ENCODE results near the gene GALNT18.

Gene GALNT18

DNA sequence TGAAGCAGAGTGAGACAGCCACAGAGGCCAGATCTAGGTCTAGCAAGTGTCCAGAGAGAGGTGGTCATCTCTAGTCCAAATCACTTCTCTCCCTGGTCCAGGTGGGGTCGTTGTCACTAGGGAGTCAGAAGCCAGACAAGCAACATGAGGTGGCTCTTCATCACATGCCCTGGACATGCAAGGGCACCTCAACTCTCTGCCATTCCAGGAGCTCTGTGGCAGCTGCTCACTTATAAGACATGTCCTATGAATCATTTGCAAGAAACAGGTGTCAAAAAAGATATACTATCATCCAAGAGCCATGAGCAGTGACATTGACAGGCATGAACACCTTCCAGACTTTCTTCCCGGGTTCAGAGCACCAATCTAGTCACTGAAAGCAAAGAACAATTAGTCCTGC lies 130.8 kb downstream of the GALNT18 start (continued):
- TF ChIP-seq TOX (CRISPR knock-in tag; IDR thresholded peaks at IDR 0.05; ENCODE audit: borderline replicate concordance) (no peak), GLIS3 (CRISPR knock-in tag; IDR thresholded peaks at IDR 0.05) (no peak), OSR1 (CRISPR knock-in tag; IDR thresholded peaks at IDR 0.05) (no peak), ISL1 (CRISPR knock-in tag; IDR thresholded peaks at IDR 0.05) (no peak), RARB (CRISPR knock-in tag; IDR thresholded peaks at IDR 0.05) (no peak), TCF4 (CRISPR knock-in tag; IDR thresholded peaks at IDR 0.05; ENCODE audit: borderline replicate concordance) (no peak), PPARA (CRISPR knock-in tag; IDR thresholded peaks at IDR 0.05; ENCODE audit: borderline replicate concordance) (no peak)

DNA sequence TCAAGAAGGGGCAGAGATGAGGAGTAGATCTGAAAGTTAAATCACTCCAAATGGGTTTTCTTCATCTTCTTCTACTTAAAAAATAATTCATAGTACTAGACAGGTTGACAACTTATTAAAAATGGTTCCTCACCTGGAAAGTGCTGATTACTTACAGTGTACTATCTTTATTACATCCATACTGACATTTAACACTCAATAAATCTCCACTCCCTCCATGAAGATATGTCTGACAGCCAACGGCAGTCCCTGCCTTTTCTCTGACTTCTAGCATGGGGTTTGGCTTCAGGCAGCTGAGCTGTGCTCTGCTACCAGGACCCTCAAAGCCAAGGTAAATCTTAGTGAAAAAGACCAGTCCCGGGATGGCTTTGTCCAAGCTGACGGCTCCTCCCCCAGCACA lies 135.4 kb downstream of the GALNT18 start:
- TF ChIP-seq ZC3H10 (CRISPR knock-in tag; IDR thresholded peaks at IDR 0.05) (no peak), TOX (CRISPR knock-in tag; IDR thresholded peaks at IDR 0.05; ENCODE audit: borderline replicate concordance) (no peak), PPARA (CRISPR knock-in tag; IDR thresholded peaks at IDR 0.05; ENCODE audit: borderline replicate concordance) (no peak), ZNF70 (CRISPR knock-in tag; IDR thresholded peaks at IDR 0.05) (no peak), ARNTL (CRISPR knock-in tag; IDR thresholded peaks at IDR 0.05; ENCODE audit: borderline replicate concordance, low read depth) (no peak), ESRRG (CRISPR knock-in tag; IDR thresholded peaks at IDR 0.05) (no peak)
- TF ChIP-seq, protein P1, sequence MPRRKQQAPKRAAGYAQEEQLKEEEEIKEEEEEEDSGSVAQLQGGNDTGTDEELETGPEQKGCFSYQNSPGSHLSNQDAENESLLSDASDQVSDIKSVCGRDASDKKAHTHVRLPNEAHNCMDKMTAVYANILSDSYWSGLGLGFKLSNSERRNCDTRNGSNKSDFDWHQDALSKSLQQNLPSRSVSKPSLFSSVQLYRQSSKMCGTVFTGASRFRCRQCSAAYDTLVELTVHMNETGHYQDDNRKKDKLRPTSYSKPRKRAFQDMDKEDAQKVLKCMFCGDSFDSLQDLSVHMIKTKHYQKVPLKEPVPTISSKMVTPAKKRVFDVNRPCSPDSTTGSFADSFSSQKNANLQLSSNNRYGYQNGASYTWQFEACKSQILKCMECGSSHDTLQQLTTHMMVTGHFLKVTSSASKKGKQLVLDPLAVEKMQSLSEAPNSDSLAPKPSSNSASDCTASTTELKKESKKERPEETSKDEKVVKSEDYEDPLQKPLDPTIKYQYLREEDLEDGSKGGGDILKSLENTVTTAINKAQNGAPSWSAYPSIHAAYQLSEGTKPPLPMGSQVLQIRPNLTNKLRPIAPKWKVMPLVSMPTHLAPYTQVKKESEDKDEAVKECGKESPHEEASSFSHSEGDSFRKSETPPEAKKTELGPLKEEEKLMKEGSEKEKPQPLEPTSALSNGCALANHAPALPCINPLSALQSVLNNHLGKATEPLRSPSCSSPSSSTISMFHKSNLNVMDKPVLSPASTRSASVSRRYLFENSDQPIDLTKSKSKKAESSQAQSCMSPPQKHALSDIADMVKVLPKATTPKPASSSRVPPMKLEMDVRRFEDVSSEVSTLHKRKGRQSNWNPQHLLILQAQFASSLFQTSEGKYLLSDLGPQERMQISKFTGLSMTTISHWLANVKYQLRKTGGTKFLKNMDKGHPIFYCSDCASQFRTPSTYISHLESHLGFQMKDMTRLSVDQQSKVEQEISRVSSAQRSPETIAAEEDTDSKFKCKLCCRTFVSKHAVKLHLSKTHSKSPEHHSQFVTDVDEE (CRISPR knock-in tag; IDR thresholded peaks at IDR 0.05): no peak
- TF ChIP-seq, protein P2, sequence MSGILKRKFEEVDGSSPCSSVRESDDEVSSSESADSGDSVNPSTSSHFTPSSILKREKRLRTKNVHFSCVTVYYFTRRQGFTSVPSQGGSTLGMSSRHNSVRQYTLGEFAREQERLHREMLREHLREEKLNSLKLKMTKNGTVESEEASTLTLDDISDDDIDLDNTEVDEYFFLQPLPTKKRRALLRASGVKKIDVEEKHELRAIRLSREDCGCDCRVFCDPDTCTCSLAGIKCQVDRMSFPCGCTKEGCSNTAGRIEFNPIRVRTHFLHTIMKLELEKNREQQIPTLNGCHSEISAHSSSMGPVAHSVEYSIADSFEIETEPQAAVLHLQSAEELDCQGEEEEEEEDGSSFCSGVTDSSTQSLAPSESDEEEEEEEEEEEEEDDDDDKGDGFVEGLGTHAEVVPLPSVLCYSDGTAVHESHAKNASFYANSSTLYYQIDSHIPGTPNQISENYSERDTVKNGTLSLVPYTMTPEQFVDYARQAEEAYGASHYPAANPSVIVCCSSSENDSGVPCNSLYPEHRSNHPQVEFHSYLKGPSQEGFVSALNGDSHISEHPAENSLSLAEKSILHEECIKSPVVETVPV (CRISPR knock-in tag; IDR thresholded peaks at IDR 0.05): no peak
- ATAC-seq: no peak

DNA sequence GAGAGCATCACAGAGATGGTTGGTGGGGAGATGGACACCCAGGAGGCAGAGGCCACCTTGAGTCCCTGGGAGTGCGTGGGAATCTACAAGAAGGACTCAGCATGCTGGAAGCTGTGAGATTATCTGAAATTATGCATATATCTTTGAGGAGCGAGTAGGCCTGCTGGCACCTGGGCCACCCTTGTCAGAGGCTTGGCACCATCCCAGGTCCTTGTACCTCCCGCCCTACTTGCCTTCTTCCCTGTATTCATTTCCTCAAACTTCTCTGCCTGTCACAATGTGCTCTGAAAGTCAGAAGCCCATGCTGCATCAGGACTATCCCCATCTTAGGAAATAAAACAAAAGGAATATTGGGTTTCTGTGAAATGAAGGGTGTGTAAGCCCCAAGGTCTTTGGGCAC lies 135.8 kb downstream of the GALNT18 start:
- no peak for TF ChIP-seq CSDC2 (CRISPR knock-in tag; IDR thresholded peaks at IDR 0.05)
- no peak for TF ChIP-seq RARB (CRISPR knock-in tag; IDR thresholded peaks at IDR 0.05)
- TF ChIP-seq ZFP3 (CRISPR knock-in tag; IDR thresholded peaks at IDR 0.05): no peak
- no peak for TF ChIP-seq ZC3H10 (CRISPR knock-in tag; IDR thresholded peaks at IDR 0.05)
- no peak for TF ChIP-seq ESRRG (CRISPR knock-in tag; IDR thresholded peaks at IDR 0.05)
- no peak for TF ChIP-seq TOX (CRISPR knock-in tag; IDR thresholded peaks at IDR 0.05; ENCODE audit: borderline replicate concordance)
- TF ChIP-seq ISL1 (CRISPR knock-in tag; IDR thresholded peaks at IDR 0.05): no peak
- no peak for TF ChIP-seq TCF4 (CRISPR knock-in tag; IDR thresholded peaks at IDR 0.05; ENCODE audit: borderline replicate concordance)
- TF ChIP-seq, protein P3, sequence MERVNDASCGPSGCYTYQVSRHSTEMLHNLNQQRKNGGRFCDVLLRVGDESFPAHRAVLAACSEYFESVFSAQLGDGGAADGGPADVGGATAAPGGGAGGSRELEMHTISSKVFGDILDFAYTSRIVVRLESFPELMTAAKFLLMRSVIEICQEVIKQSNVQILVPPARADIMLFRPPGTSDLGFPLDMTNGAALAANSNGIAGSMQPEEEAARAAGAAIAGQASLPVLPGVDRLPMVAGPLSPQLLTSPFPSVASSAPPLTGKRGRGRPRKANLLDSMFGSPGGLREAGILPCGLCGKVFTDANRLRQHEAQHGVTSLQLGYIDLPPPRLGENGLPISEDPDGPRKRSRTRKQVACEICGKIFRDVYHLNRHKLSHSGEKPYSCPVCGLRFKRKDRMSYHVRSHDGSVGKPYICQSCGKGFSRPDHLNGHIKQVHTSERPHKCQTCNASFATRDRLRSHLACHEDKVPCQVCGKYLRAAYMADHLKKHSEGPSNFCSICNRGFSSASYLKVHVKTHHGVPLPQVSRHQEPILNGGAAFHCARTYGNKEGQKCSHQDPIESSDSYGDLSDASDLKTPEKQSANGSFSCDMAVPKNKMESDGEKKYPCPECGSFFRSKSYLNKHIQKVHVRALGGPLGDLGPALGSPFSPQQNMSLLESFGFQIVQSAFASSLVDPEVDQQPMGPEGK (CRISPR knock-in tag; IDR thresholded peaks at IDR 0.05; ENCODE audit: borderline replicate concordance): no peak
- TF ChIP-seq BACH2 (CRISPR knock-in tag; IDR thresholded peaks at IDR 0.05; ENCODE audit: borderline replicate concordance): no peak
- TF ChIP-seq OSR1 (CRISPR knock-in tag; IDR thresholded peaks at IDR 0.05): no peak
- TF ChIP-seq, protein P2 (CRISPR knock-in tag; IDR thresholded peaks at IDR 0.05): no peak
- TF ChIP-seq SNAI2 (CRISPR knock-in tag; IDR thresholded peaks at IDR 0.05): no peak
- TF ChIP-seq ZNF70 (CRISPR knock-in tag; IDR thresholded peaks at IDR 0.05): no peak
- no peak for ATAC-seq

DNA sequence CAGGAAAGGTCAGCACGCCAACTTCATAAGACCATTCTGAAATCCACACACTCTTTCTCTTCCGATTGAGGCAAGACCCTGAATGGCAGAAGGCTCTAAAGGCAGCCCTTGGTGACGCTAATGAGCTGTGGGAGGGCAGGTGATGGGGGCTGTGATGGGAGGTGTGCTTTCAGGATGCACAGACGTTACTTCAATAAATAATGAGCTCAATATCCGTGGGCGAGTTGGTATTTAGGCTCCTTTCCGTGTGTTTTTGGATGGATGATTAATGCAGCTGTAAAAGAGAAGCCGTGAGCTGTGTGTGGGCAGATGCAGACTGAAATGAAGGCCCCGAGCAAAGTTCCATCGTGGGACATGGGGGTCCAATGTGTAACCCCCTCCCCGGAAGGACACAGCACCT lies 138.2 kb downstream of the GALNT18 start:
- TF ChIP-seq RARB (CRISPR knock-in tag; IDR thresholded peaks at IDR 0.05) (no peak), ISL1 (CRISPR knock-in tag; IDR thresholded peaks at IDR 0.05) (no peak), ZNF8 (CRISPR knock-in tag; IDR thresholded peaks at IDR 0.05) (no peak), TCF4 (CRISPR knock-in tag; IDR thresholded peaks at IDR 0.05; ENCODE audit: borderline replicate concordance) (no peak), OSR1 (CRISPR knock-in tag; IDR thresholded peaks at IDR 0.05) (no peak), ZNF70 (CRISPR knock-in tag; IDR thresholded peaks at IDR 0.05) (no peak)
- TF ChIP-seq, protein P2 (CRISPR knock-in tag; IDR thresholded peaks at IDR 0.05): no peak
- TF ChIP-seq, protein P1 (CRISPR knock-in tag; IDR thresholded peaks at IDR 0.05): no peak
- no peak for ATAC-seq

Measured in SK-N-SH treated with all-trans-retinoic acid at 6 μM for 48 hours (cell line).